D721Med (cell line): ENCODE results near the gene LCP1.

Experiments
- DNase-seq: peaks from one replicate; pipeline ENCODE4 v3.0.0; 2011; ENCODE audit warnings: low spot score; ENCODE audit not compliant: insufficient read length
- FAIRE-seq: peaks from 2 replicates; lab custom pipeline; 2011; peaks lifted over from hg19 to GRCh38; lab: Jason Lieb, UNC
- CTCF ChIP-seq: IDR thresholded peaks from 2 replicates; pipeline ENCODE4 v1.5.1; 2012; ENCODE audit warnings: mild to moderate bottlenecking, control low read depth; ENCODE audit not compliant: insufficient read depth; ENCODE audit errors: missing control alignments

The LCP1 gene

GRCh38 chr13:46100191-46100815 is 81.7 kb downstream of the LCP1 start:
- TF ChIP-seq CTCF: no peak
- no peak for FAIRE-seq
- no peak for DNase-seq

GRCh38 chr13:46097663-46098062 is 84.3 kb downstream of the LCP1 start:
- no peak for DNase-seq
- no peak for TF ChIP-seq CTCF
- FAIRE-seq: no peak

GRCh38 chr13:46097015-46097414 is 85.0 kb downstream of the LCP1 start:
- DNase-seq (no peak), FAIRE-seq (no peak)
- TF ChIP-seq CTCF: no peak

GRCh38 chr13:46094478-46094877 is 87.5 kb downstream of the LCP1 start:
- FAIRE-seq: no peak
- no peak for TF ChIP-seq CTCF
- no peak for DNase-seq

- FAIRE-seq: no peak
These were observed 93.0 kb downstream of the LCP1 start for GRCh38 chr13:46088821-46089562.

GRCh38 chr13:46087481-46087880 is 94.5 kb downstream of the LCP1 start:
- TF ChIP-seq CTCF: no peak
- FAIRE-seq (no peak), DNase-seq (no peak)

More at GRCh38 chr13:46088821-46089562, 93.0 kb downstream of the LCP1 start:
- no peak for TF ChIP-seq CTCF
- no peak for DNase-seq

- no peak for TF ChIP-seq CTCF
- no peak for DNase-seq
- FAIRE-seq: no peak
These were observed 95.0 kb downstream of the LCP1 start for GRCh38 chr13:46086985-46087384.
